PC-3 (cell line): Measurements from ENCODE around the gene UQCRQ.

Experiments used
- EZH2 ChIP-seq: fragments of 300-600 bp; sonication (generic); IDR thresholded peaks from one replicate; pipeline ENCODE4 v1.6.1; 2017; ENCODE audit warnings: antibody characterized with exemption, mild to moderate bottlenecking, low read length; ENCODE audit not compliant: unreplicated experiment
- EZH2phosphoT487 ChIP-seq: fragments of 300-600 bp; sonication (generic); IDR thresholded peaks from 2 replicates; pipeline ENCODE4 v1.6.1; 2018; ENCODE audit warnings: mild to moderate bottlenecking, antibody characterized with exemption, low read length, borderline replicate concordance
- TF ChIP-seq, protein P1 (sequence below): fragments of 300-600 bp; sonication (generic); conservative IDR thresholded peaks from 2 replicates; pipeline ENCODE4 v1.5.1; 2017; ENCODE audit warnings: antibody characterized with exemption, low read depth, mild to moderate bottlenecking, low read length

DNA sequence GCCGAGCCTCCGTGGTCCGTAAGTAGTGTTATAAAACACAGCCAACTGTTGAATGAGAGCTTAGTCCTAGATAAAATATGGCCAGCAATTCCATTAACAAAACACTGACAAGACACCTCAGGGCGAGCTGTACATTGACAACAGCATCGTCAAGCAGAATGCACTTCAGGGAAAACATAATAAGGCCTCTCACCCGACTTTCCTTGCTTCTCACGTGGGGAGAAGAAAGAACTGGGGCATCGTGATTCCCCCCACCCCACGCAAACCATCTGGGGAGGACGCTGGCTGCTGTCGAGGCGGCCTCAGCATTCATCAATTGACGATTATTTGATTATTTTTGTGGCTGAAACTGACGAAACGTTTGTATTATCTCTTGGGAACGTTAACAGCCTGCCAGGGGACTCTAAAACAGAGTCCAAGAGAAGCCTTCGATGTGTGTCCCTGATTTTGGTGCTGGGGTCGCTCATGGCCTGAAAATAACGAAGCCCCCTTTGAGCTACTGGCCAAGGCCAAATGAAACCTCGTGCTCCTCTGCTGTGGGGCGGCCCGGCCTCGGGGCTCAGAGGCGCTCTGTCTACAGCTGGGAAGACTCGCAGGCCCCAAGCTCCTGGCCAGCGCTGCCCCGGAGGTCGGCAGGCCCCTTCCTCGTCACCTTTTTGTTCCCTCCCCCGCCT, 637 bp upstream of the UQCRQ start:
- TF ChIP-seq, protein P1, sequence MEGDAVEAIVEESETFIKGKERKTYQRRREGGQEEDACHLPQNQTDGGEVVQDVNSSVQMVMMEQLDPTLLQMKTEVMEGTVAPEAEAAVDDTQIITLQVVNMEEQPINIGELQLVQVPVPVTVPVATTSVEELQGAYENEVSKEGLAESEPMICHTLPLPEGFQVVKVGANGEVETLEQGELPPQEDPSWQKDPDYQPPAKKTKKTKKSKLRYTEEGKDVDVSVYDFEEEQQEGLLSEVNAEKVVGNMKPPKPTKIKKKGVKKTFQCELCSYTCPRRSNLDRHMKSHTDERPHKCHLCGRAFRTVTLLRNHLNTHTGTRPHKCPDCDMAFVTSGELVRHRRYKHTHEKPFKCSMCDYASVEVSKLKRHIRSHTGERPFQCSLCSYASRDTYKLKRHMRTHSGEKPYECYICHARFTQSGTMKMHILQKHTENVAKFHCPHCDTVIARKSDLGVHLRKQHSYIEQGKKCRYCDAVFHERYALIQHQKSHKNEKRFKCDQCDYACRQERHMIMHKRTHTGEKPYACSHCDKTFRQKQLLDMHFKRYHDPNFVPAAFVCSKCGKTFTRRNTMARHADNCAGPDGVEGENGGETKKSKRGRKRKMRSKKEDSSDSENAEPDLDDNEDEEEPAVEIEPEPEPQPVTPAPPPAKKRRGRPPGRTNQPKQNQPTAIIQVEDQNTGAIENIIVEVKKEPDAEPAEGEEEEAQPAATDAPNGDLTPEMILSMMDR = no peak
- TF ChIP-seq EZH2 (no peak), EZH2phosphoT487 (no peak)
